OCI-LY7 (cell line): ENCODE results near the gene PRSS50. TPM values are rescaled to one million over a fixed set of nuclear protein-coding genes. Genes with fewer than 3 reads are reported as not detected.

ENCODE experiments used
- BruUV-seq: library from RNA; stranded (reverse); fragments of 400-500 nt; replicated peaks from 2 replicates; lab custom pipeline; 2021; lab: Mats Ljungman, UMichigan
- CTCF ChIA-PET: fragments of 300-600 bp; sonication (Branson Sonifier 250); formaldehyde crosslinking; loops from one replicate; lab custom pipeline; 2022; ENCODE audit warnings: antibody characterized with exemption; ENCODE audit not compliant: unreplicated experiment; lab: Charles Lee
- POLR2A ChIA-PET: fragments of 300-600 bp; sonication (Branson Sonifier 250); formaldehyde crosslinking; loops from one replicate; lab custom pipeline; 2022; ENCODE audit warnings: antibody characterized with exemption; lab: Charles Lee
- DNase-seq: peaks from one replicate; pipeline ENCODE4 v3.0.0-alpha.2; 2015; ENCODE audit warnings: low spot score
- H2AFZ ChIP-seq: fragments of 200-600 bp; sonication (generic), shearing (Covaris generic); 2 replicates; pipeline ENCODE4 v1.6.1; 2014; ENCODE audit warnings: mild to moderate bottlenecking, antibody characterized with exemption, low read length, moderate library complexity
- H3K27ac ChIP-seq: fragments of 200-600 bp; sonication (generic); 2 replicates; pipeline ENCODE4 v1.5.1; 2014; ENCODE audit warnings: mixed run types, low read depth, mild to moderate bottlenecking, moderate library complexity, low read length, inconsistent platforms; ENCODE audit not compliant: poor library complexity, severe bottlenecking
- H3K36me3 ChIP-seq: fragments of 200-600 bp; sonication (generic); 2 replicates; pipeline ENCODE4 v1.6.1; 2014; ENCODE audit warnings: mild to moderate bottlenecking, antibody characterized with exemption, low read length, moderate library complexity, mixed read lengths; ENCODE audit not compliant: insufficient read depth
- H3K4me1 ChIP-seq: fragments of 200-600 bp; sonication (generic); 2 replicates; pipeline ENCODE4 v1.5.1; 2014; ENCODE audit warnings: mild to moderate bottlenecking, low read length; ENCODE audit not compliant: insufficient read depth, poor library complexity, severe bottlenecking
- H3K4me2 ChIP-seq: fragments of 200-600 bp; sonication (generic); 2 replicates; pipeline ENCODE4 v1.6.1; 2014; ENCODE audit warnings: mild to moderate bottlenecking, low read length
- H3K4me3 ChIP-seq: fragments of 200-600 bp; sonication (generic); 2 replicates; pipeline ENCODE4 v1.5.1; 2014; ENCODE audit warnings: mild to moderate bottlenecking, low read depth, low read length; ENCODE audit not compliant: poor library complexity, severe bottlenecking
- H3K79me2 ChIP-seq: fragments of 200-600 bp; sonication (generic); 2 replicates; pipeline ENCODE4 v1.6.1; 2016; ENCODE audit warnings: low read depth, mild to moderate bottlenecking, low read length, moderate library complexity, mixed read lengths; ENCODE audit not compliant: insufficient read depth
- H3K9me2 ChIP-seq: fragments of 200-600 bp; sonication (generic); 2 replicates; pipeline ENCODE4 v1.6.1; 2016; ENCODE audit warnings: mild to moderate bottlenecking, low read length, mixed read lengths; ENCODE audit not compliant: insufficient read depth
- H3K9me3 ChIP-seq: fragments of 200-600 bp; sonication (generic); 2 replicates; pipeline ENCODE4 v1.6.1; 2014; ENCODE audit warnings: mild to moderate bottlenecking, mixed run types, low read length, mixed read lengths
- H4K20me1 ChIP-seq: fragments of 200-600 bp; sonication (generic); 2 replicates; pipeline ENCODE4 v1.6.1; 2014; ENCODE audit warnings: mild to moderate bottlenecking, antibody characterized with exemption, low read length, moderate library complexity, mixed read lengths; ENCODE audit not compliant: insufficient read depth
- EZH2phosphoT487 ChIP-seq: fragments of 200-600 bp; sonication (generic); IDR thresholded peaks from 2 replicates; pipeline ENCODE4 v1.6.1; 2018; ENCODE audit warnings: low read depth, borderline replicate concordance, mild to moderate bottlenecking, mixed run types, antibody characterized with exemption, low read length, moderate library complexity, mixed read lengths
- intact Hi-C: fragments of 100-400 bp; cut with micrococcal nuclease; formaldehyde crosslinking; loops from one replicate; pipeline ENCODE4 v1.10.0; 2022; ENCODE audit not compliant: unreplicated experiment
- total RNA-seq, 2 experiments: library from RNA; depleted of rRNA in 1 of 2; stranded (reverse); fragments of >200 nt in 1 of 2; shearing (Covaris generic) in 1 of 2; gene quantifications; 2 replicates each; pipeline ENCODE4 v1.2.3, GENCODE V29; 2014 to 2022
- TF ChIP-seq, protein P1 (sequence below): fragments of 200-600 bp; sonication (generic); conservative IDR thresholded peaks from 2 replicates; pipeline ENCODE4 v1.5.1; 2014; ENCODE audit warnings: mild to moderate bottlenecking, antibody characterized with exemption, low read length, moderate library complexity, mixed read lengths

The PRSS50 gene
- total RNA-seq, 2 experiments from 2014 or later = not detected

GRCh38 chr3:46694520-46694919 is 23.1 kb downstream of the PRSS50 start:
- H3K9me3 ChIP-seq = no peaks in the 10 kb centered on the region
- H3K36me3 ChIP-seq = no peaks in the 10 kb centered on the region
- no peak for DNase-seq
- no peaks in the 10 kb centered on the region for H4K20me1 ChIP-seq
- H3K27ac ChIP-seq = no peak overlapping the region
- no TSS peak for BruUV-seq
- intact Hi-C loops = no loop called here
- CTCF ChIA-PET = no interaction called here
- no peaks in the 10 kb centered on the region for H3K79me2 ChIP-seq
- no peak overlapping the region for H2AFZ ChIP-seq
- no peak for TF ChIP-seq EZH2phosphoT487
- TF ChIP-seq, protein P1, sequence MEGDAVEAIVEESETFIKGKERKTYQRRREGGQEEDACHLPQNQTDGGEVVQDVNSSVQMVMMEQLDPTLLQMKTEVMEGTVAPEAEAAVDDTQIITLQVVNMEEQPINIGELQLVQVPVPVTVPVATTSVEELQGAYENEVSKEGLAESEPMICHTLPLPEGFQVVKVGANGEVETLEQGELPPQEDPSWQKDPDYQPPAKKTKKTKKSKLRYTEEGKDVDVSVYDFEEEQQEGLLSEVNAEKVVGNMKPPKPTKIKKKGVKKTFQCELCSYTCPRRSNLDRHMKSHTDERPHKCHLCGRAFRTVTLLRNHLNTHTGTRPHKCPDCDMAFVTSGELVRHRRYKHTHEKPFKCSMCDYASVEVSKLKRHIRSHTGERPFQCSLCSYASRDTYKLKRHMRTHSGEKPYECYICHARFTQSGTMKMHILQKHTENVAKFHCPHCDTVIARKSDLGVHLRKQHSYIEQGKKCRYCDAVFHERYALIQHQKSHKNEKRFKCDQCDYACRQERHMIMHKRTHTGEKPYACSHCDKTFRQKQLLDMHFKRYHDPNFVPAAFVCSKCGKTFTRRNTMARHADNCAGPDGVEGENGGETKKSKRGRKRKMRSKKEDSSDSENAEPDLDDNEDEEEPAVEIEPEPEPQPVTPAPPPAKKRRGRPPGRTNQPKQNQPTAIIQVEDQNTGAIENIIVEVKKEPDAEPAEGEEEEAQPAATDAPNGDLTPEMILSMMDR = no peak
- H3K4me3 ChIP-seq = no peak overlapping the region
- no peaks in the 10 kb centered on the region for H3K9me2 ChIP-seq
- POLR2A ChIA-PET = interaction anchor here (0.5 kb wide), 1 partner anchor 637 kb away, joined by 4 read pairs; no protein-coding TSS in a partner anchor
- peaks cover 10% of the 10 kb centered on the region for H3K4me1 ChIP-seq
- H3K4me2 ChIP-seq = no peak overlapping the region

- no peak for DNase-seq
- ChIA-PET CTCF (no interaction called here), POLR2A (no interaction called here)
- H3K4me2 ChIP-seq = peak overlapping the region; percentile 65; the same call in 1 of the 2 replicates
- H3K4me1 ChIP-seq = peaks cover 10% of the 10 kb centered on the region
- intact Hi-C loops = no loop called here
- H3K36me3 ChIP-seq = no peaks in the 10 kb centered on the region
- no peaks in the 10 kb centered on the region for H3K79me2 ChIP-seq
- H4K20me1 ChIP-seq = no peaks in the 10 kb centered on the region
- no peak overlapping the region for H3K4me3 ChIP-seq
- H3K9me2 ChIP-seq = no peaks in the 10 kb centered on the region
- BruUV-seq = no TSS peak
- no peak overlapping the region for H3K27ac ChIP-seq
- no peak overlapping the region for H2AFZ ChIP-seq
- TF ChIP-seq, protein P1 = no peak
- TF ChIP-seq EZH2phosphoT487 = no peak
- H3K9me3 ChIP-seq = no peaks in the 10 kb centered on the region
Observed at GRCh38 chr3:46693892-46694226, 23.8 kb downstream of the PRSS50 start.

GRCh38 chr3:46693038-46693891 is 24.4 kb downstream of the PRSS50 start, which contains the start of gene ALS2CL:
Gene ALS2CL (minus strand): TSS chr3:46693679. CDS start chr3:46689440, 4,239 bp downstream.
- Histone ChIP-seq H3K4me2 (peak within 1 kb of the TSS; percentile 65), H3K4me1 (peaks cover 10% of the 10 kb centered on the region), H3K27ac (no peak within 1 kb of the TSS), H3K4me3 (peak within 1 kb of the TSS; percentile 50), H3K79me2 (no peaks in the 10 kb centered on the region), H3K9me3 (no peaks in the 10 kb centered on the region), H4K20me1 (no peaks in the 10 kb centered on the region), H3K9me2 (no peaks in the 10 kb centered on the region), H3K36me3 (no peaks in the 10 kb centered on the region), H2AFZ (no peak within 1 kb of the TSS)
- ChIA-PET CTCF (no interaction called here), POLR2A (no interaction called here)
- intact Hi-C loops = no loop called here
- BruUV-seq = no TSS peak
- TF ChIP-seq, protein P1 = no peak
- no peak for TF ChIP-seq EZH2phosphoT487
- peak; percentile 22 for DNase-seq
